Adrenal gland (tissue), 5 donors: Measurements from ENCODE around the gene FMNL2.

Experiments used
- POLR2A ChIP-seq, 2 donors: fragments of 450-650 bp; IDR thresholded peaks; one replicate each; pipeline ENCODE4 v1.6.1; 2017; ENCODE audit warnings: antibody characterized with exemption in 2 of 2, mild to moderate bottlenecking in 2 of 2, moderate library complexity in 1 of 2
- TF ChIP-seq, protein P1 (sequence below), 6 experiments: fragments of 450-650 bp in 4 of 6; fragments of 200-600 bp in 2 of 6; sonication (generic) in 1 of 6; IDR thresholded peaks; 1 replicate in 5 of 6; 2 replicates in 1 of 6; pipeline versions ENCODE4 v1.5.1 to v1.8.0; 2016 to 2021; ENCODE audit warnings: antibody characterized with exemption in 6 of 6, mild to moderate bottlenecking in 2 of 6, moderate library complexity in 1 of 6
- donor health status: DM: no; HTN: no; CAD: no.

- no peak for TF ChIP-seq POLR2A (IDR thresholded peaks at IDR 0.05)
- TF ChIP-seq, protein P1, sequence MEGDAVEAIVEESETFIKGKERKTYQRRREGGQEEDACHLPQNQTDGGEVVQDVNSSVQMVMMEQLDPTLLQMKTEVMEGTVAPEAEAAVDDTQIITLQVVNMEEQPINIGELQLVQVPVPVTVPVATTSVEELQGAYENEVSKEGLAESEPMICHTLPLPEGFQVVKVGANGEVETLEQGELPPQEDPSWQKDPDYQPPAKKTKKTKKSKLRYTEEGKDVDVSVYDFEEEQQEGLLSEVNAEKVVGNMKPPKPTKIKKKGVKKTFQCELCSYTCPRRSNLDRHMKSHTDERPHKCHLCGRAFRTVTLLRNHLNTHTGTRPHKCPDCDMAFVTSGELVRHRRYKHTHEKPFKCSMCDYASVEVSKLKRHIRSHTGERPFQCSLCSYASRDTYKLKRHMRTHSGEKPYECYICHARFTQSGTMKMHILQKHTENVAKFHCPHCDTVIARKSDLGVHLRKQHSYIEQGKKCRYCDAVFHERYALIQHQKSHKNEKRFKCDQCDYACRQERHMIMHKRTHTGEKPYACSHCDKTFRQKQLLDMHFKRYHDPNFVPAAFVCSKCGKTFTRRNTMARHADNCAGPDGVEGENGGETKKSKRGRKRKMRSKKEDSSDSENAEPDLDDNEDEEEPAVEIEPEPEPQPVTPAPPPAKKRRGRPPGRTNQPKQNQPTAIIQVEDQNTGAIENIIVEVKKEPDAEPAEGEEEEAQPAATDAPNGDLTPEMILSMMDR (IDR thresholded peaks at IDR 0.05): no peak
Observed at GRCh38 chr2:152541712-152542111, 206.7 kb downstream of the FMNL2 start.
